ENCODE data around the gene FYTTD1.

FYTTD1 gene

DNA sequence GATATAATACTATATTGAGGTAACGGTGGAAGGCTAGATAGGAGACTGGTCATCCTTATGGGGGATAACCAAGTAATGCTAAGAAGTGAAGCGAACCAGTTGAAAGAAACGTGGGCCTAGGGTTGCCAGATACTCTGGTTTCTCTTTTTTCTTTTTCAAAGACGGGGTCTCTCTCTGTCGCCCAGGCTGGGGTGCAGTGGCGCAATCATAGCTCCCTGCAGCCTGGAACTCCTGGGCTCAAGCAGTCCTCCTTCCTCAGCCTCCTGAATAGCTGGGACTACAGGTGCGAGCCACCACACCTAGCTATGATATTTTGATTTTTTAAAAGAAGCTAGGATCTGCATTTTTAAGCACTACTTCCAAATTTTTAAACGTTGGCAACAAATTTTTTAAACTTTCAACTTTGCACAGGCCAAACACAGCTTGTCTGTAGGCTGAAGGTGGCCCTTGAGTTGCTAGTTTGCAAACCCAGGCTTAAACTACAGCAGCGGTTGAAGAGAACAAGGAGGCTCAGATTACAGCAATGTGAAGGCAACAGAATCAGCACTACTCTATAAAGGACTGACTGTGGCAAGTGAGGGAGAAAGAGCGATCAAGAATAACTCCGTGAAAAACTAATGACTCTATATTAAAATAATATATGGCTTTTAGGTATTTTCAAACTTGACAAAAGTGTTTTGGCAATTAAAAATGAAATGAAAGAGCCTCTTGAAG is 11.8 kb upstream of the FYTTD1 start:
- no peak for DNase-seq (ENCODE audit: low read depth)

DNA sequence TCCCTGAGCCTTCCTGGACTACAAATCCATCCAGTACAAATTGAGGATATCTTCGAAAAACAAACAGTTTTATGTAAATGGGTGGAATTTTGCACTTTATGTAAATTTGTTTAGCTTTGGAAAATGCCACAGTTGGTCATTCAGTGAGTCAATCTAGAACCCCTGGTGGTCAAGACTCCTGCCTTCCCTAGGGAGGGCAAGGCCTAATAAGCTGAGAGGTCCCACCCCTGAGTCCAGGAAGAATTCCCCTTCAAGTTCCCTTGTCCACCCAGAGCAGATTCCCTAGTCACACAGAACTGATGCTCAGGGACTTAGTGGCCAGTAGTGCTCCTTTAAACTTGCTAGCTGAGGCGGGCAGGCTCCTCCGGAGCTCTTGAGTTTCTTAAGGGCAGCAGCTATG is 6.9 kb upstream of the FYTTD1 start:
- DNase-seq (ENCODE audit: low read depth), result no peak

DNA sequence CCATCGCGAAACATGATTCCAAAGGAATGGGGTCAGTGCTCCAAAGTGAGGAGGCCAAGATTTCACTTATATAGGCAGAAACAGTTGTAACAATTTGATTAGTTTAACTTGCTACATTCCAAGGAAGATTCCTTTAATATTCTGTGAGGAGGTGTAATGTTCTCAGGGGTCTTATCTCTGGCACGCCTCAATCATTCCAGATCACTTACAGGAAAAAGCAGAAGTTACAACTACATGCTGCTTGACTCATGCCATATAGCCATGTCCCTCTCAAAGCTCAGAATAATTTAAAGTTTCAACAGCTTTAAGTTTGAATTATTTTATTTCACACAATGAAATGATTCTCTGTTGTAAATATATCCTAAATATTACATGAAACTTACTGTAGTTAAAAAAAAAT is 3.5 kb upstream of the FYTTD1 start:
- DNase-seq (ENCODE audit: low read depth), result no peak

DNA sequence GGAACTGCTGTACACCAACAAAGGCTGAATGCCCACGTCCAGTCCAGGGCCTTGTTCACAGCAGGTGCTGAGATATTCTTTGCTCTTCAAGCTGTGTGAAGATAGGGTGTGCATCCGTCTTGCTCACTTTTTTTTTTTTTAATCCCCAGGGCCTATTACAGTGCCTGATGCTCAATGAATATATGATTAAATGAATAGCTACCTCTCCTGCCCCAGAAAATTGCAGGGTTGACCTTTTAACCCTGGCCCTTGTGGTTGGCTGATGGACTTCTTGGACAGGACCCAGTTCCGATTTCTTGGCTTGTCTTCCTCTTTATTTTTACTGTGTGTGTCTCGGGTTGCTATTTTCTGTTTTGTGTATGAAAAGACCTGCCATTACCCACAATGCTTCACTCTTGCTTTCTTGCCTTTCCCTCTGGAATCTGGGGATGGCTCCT is 2.9 kb upstream of the FYTTD1 start:
- DNase-seq (ENCODE audit: low read depth), result no peak

DNA sequence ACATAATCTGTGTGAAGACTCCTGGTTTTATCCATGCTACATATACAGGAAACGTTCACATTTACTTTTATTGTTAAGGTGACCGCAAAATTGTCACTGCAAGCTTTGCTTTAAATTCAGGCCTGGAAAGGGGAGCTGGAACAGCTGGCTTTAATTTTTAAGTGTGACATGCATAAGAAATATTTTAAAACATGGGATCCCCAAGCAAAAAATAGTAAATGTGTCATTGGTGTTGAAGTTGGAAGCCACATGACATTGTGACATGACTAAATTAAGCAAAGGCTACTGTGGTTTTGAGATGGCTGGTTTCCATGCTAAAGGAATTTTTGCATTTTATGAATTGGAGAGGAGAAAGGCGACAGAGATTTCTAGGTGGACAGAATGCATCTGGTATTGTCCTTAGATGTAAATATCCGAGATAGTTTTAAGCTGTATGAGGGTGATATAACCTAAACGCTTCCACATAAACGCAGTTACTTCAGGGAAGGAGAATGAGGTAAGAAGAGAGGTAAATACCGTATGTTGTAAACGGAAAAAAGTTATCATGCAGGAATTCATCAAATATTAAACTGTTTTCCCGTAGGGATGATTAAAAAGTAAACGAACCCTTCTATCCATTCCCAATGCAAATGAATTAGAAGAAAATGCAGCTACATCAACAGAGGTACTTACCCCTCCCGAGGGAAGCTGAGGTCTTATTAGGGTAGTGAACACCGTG is 927 bp upstream of the FYTTD1 start:
- no peak for DNase-seq (ENCODE audit: low read depth)

DNA sequence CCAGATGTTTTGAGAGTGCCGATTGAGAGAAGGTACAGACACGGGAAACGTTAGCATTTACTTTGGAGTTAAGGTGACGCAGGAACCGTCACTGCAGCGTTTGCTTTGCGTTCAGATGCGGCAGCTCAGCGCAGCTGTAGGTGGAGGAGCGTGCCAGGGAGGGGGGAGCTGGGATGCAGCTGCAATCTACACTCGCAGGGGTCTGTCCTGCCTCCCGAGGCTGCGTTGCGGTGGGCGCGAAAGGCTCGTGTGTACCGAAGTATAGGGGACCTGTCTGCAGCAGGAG is 425 bp upstream of the FYTTD1 start:
- no peak for DNase-seq (ENCODE audit: low read depth)

DNA sequence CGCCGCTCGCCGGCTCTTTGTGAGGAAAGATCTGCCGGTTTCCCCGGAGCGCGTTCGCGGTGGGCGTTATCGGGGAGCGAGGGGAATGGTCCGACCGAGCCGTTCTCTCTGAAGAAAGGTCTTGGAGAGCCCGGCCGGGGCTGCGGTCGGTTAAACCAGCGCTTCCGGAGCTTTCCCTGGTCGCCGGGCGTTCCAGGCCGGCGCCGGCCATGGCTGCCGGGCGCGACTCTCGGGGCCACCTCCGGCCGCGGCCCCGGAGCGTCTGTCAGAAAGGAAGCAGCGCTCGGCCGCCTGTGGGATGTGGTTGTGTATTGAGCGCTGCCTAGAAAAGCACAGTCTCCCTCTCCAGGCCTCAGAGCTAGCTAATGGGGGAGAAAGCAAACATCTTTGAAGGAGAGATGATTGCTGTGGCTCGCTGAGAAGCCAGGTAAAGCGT is 731 bp downstream of the FYTTD1 start:
- no peak for DNase-seq (ENCODE audit: low read depth)

DNA sequence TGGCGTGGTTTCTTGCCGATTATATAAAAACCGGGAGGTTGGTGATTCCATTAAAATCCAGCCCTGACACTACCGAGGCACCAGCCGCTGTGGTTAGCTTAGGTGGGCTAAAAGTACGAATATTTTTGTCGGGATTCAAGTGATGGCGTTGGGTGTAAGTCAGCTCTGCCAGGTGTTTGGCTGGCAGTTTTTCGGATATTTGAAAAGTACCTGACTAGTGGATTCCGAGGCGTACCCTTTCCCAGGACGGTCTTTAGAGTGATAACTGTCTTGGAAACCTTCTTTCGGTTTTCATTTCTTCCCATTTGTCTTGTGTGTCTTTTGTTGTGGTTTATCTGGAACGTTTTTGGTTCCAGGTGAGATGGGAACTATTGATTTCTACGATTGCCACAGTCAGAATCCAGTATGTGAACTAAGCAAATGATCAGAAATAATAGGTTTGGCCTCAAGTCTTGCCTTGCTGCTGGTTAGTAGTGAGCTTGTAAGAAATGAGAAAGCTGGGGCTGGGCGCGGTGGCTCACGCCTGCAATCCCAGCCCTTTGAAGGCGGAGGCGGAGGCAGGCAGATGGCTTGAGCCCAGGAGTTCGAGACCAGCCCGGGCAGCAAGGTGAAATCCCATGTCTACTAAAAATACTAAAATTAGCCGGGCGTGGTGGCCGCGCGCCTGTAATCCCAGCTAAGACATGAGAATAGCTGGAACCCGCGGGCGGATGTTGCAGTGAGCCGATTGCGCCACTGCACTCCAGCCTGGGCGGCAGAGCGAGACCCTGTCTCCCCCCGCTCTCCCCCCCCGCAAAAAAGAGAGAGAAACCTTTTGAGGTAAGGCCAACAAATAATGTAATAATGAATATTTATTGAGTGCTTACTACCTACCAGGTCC is 1.4 kb downstream of the FYTTD1 start:
- DNase-seq (ENCODE audit: low read depth), result no peak

DNA sequence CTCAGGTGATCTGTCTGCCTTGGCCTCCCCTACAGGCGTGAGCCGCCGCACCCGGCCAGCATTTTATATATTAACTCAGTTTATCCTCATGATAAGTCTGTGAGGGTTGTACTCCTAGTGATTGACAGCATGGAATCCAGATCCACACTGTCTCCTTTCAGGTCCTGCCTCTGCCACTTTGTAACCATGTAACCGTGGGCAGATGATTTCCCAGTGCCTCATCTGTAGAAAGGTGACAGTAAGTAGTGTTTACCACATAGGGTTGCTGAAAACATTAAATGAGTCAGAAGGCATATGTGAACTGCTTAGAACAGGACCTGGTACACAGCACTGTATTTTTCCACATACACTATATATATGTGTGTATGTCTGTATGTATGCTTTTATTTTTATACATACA is 2.4 kb downstream of the FYTTD1 start:
- no peak for DNase-seq (ENCODE audit: low read depth)

DNA sequence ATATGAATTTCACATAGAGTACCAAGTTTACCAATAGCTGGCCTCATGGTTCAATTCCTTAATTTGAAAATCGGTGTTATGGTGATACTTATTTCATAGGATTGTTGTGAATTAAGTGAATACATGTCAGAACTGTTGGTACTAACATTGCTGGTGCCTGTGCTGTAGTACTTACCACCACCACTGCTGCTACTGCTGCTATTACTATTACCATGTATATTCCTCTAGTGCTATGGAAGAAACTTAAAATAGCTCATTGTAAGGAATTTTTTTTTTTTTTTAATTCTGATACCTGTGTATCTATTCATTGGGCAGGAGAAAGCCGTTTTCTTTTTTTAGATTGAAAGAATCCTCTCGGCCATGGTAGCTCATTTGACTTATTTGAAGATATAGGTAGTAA is 3.6 kb downstream of the FYTTD1 start:
- DNase-seq (ENCODE audit: low read depth), result no peak

DNA sequence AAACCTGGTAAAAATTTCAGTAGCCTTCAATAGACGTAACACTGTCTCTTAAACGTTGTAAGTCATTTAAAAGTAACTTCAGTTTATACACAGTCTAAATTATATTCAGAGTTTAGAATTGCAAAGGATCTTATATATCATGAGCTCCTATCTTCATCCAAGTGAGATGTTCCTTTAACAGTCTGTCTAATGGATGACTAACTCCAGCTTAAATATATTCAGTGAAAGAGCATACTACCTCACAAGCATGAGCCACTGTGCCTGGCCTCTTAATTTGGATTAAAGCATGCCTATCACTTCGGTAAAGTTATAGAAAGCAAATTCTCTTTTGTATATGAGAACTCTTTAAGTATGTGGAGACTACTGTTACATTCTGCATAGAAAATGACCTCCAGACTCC is 7.0 kb downstream of the FYTTD1 start:
- DNase-seq (ENCODE audit: low read depth), result no peak

DNA sequence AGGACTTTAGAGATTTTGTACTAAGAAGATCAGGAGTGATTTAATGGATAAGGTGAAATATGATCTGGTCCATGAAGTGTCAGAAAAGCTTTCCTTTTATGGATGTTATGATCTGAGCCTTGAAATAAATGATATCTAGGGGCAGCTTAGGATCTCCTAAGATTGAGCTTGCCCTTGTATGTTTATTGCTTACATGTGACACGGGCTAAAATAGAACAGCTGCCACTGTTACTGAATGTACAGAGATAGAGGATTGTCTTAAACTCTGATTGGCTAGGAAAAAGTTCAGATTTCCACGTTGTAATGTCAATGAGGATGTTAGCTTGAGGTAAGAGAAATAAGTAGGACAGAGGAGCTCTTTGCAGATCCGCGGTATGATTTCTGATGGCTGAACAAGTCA is 8.8 kb downstream of the FYTTD1 start:
- no peak for DNase-seq (ENCODE audit: low read depth)

DNA sequence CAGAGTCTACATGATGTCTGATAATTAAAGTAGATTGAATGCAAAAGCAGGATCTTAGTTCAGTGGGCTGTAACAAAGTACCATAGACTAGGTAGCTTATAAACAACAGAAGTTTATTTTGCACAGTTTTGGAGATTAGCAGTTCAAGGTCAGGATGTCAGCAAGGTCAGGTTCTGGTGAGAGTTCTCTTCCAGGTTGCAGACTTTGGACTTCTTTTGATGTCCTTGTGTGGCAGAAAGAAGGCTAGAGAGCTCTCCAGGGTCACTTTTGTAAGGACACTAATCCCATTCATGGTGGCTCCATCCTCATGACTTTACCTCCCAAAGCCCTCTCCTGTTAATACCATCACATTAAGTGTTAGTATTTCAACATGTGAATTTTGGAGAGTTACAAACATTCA is 12.1 kb downstream of the FYTTD1 start:
- DNase-seq (ENCODE audit: low read depth), result no peak

DNA sequence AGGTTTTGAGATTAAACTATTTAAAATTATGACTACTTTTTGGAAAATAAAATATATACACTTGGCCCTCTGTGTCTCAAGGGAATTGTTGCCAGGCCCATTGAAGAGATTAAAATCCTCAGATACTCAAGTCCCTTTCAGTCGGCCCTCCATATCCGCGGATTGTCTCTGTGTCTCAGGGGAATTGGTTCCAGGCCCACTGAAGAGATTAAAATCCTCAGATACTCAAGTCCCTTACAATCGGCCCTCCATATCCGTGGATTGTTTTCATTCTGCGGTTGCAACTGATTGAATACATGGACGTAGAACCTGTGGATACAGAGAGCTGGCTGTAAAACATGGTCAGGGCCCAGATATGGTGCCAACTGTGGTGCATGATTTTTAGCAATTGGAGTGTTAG is 25.6 kb downstream of the FYTTD1 start:
- no peak for DNase-seq (ENCODE audit: low read depth)

DNA sequence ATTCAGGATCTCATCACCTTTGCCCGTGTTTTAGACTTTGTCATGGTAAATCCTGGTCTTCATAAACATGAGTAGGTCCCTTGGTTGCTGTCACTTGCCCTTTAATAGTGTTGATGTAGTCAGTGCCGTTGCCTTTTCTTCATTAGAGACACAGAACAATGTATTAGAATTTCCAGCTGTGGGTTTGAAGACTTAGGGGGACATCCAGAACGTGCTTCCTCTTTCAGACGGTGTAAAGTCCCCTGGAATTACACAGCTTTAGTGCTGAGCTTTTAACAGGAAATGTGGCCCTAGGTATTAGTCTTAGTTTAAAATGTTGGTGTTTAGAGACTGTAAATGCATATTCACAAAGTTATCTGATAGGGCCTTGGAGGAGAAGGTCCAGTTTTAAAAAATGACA is 32.5 kb downstream of the FYTTD1 start:
- no peak for DNase-seq (ENCODE audit: low read depth)

DNA sequence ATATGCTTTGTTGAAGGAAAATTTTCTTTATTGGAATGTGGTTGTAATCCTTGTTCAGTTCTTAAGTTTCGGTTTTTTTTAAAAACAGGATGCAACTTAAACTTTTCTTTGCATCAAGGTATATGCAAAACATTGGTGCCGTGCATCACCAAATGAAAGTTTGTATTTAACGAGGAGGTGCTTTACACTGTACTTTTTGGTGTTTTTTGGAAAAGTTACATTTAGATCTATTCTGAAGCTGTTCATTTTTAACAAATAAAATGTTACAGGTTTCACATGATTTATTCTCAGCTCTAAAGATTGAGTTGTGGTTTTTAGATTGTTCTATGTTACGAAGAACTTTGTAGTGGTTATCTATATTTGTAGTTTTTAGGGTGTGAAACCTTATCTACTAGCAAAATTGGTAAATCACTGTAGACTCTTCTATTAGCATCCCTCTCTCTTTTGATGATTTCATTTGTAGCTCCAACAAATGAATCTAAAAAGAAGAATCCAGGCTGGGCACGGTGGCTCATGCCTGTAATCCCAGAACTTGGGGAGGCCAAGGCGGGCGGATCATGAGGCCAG is 34.4 kb downstream of the FYTTD1 start:
- no peak for DNase-seq (ENCODE audit: low read depth)

DNA sequence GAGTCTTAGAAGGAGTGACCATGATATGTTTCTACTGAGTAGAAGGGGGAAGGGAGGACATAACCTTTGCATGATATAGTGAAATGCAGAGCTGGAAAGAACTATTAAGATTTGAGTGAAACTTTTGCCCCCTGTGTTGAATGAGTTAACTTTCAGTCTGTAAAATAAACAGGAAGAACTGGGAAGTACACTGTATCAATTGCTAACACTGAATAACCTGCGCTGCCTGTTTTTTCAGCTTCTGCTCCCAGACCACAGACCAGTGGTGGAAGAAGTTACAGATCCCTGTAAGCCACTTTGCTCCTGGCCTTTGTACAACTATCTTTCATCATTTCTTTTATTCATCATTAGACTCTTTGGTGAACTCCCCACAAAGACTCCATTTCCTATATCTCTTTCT is 37.7 kb downstream of the FYTTD1 start:
- DNase-seq (ENCODE audit: low read depth), result no peak

DNA sequence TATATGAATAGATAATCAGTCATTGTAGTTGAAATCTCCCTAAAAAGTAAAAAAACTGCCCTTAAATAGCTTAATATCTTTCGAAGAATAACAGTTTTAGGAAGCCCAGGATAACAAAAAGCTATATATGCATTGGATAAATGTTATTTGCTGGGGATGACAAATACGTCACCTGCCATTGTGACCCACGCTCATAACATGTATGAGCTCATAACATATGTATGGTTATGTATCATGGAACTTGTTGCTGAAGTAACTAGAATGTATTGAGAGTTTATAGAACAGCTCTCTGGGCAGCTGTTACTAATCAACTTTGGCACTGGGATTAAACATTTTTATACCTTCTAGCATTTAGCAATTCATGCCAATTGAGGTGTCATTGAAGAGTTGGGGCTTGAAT is 39.6 kb downstream of the FYTTD1 start:
- DNase-seq (ENCODE audit: low read depth), result no peak

DNA sequence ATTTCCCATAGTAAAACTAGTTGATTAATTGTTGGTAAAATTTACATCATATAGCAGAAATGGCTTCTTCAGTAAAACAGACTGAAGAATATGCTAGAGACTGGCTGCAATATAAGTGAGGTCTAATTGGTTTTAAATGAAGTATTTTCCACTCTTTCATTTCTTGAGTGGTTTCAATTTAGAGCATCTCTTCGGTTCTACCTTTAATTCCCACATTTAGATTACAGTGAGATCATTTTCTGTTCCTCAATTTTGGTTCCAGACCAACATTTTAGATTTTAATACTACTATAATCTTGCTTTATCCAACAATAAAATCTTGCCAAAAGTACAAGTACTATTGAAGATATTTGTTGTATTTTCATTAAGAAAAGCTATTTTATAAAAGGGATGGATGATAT is 40.4 kb downstream of the FYTTD1 start:
- no peak for DNase-seq (ENCODE audit: low read depth)

DNA sequence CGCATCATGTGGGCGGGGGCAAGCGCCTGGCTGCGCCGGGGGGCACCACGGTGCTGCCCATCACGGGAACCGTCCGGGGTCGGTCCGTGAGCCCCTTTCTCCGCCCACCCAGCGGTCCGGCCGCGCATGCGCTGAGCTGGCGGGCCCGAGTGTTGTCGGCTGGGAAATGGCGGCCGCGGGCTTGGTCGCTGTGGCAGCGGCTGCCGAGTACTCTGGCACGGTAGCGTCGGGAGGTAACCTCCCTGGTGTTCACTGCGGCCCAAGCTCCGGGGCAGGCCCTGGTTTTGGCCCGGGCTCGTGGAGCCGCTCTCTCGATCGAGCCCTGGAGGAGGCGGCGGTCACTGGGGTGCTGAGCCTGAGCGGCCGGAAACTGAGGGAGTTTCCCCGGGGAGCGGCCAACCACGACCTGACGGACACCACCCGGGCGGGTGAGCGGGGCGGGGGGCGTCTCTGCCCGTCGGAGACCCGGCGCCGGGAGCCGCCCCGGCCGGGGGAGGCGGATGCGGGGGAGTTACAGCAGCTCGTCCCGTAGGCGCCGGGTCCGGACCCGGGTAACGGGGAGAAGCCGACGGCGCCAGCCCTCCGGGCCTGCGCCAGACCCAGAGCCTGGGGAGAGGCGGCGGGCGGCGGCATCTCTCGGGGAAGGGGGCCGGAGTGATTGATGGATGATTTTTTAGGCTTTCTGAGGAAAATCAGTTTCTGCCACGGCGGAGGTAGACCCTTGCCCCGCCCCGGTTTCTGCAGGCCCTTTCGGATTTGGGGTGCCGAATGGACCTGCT is 41.6 kb downstream of the FYTTD1 start, which contains the start of gene LRCH3:
Gene LRCH3, plus strand, starts transcription at position 142 of the 779 bp plus-strand sequence. Its CDS starts 25 bp downstream, at position 167.
- no peak for DNase-seq (ENCODE audit: low read depth)

DNA sequence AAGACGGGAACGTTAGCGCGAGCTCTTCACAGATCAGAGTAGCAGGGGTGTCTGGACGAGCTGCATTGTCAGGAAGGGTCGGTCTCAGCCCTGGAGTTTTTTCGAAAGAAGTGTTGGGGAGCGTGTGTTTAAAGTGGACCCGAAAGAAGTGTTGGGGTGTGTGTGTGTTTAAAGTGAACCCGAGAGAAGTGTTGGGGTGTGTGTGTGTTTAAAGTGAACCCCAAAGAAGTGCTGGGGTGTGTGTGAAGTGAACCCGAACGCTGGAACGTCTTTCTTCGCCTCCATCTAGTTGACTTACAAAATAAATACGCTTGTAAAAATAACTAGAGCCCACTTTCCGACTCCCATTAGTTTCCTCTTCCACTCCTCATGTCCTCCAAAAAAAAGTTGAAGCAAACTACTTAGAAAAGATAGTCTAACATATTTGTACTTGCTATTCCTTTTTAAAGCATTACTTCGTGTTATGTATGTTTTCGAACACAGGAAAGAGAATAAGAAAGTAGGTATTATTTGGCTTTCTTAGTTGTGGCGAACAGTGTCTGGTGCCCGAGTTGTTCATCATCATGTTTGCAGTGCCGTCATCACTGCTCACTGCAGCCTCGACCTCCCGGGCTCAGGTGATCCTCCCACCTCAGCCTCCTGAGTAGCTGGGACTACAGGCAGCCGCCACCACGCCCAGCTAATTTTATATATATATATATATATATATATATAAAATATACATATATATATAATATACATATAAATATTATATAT is 42.4 kb downstream of the FYTTD1 start:
- no peak for DNase-seq (ENCODE audit: low read depth)
